HL-60/S4 treated with retinoic acid at 250 ng/mL for 4 days and 3 days (cell line): ENCODE data around the gene MYO1C.
"Not testable (repeated sequence)": the region's sequence is repeated elsewhere in the genome, so short reads cannot be mapped to it uniquely, and the experiment has no call there.

Experiments
- in situ Hi-C: fragments of 300-500 bp; cut with MboI; formaldehyde crosslinking; loops from 2 replicates; pipeline ENCODE4 v1.7.0; 2022; ENCODE audit warnings: low sequenced_read_pairs

MYO1C gene

DNA sequence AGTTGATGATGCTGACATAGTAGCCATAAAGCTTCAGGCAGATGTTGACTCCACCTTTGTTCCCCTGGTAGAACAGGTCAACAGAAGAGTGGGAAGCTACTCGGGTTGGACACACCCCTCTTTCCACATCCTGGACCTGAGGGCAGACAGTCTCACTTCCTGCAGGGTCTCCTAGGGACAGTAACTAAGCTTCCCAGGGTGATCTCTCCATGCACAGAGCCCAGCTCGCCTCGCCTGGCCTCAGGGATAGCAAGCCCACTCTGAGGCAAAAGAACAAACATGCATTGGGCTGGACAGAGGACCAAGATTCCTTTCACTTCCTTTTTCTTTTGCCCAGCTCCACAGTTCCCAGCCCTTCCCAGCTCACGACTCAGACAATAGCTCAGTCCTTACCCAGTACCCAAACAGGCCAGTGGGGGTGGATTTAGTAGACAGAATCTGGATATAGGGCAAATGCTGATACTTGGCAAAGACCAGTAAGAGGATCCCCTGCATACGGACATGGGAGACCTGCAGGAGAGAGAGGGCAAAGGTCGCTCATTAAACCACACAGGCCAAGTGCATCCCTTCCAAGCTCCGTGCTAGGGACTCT is 16.9 kb upstream of the MYO1C start:
- in situ Hi-C loops, result no loop called here

DNA sequence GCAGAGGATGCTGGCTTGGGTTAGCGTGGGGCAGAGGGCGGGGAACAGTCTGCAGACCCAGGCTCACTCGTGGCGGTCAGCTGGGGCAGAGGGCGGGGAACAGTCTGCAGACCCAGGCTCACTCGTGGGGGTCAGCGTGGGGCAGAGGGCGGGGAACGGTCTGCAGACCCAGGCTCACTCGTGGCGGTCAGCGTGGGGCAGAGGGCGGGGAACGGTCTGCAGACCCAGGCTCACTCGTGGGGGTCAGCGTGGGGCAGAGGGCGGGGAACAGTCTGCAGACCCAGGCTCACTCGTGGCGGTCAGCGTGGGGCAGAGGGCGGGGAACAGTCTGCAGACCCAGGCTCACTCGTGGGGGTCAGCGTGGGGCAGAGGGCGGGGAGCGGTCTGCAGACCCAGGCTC is 16.2 kb upstream of the MYO1C start:
- in situ Hi-C loops, result not testable (repeated sequence)

DNA sequence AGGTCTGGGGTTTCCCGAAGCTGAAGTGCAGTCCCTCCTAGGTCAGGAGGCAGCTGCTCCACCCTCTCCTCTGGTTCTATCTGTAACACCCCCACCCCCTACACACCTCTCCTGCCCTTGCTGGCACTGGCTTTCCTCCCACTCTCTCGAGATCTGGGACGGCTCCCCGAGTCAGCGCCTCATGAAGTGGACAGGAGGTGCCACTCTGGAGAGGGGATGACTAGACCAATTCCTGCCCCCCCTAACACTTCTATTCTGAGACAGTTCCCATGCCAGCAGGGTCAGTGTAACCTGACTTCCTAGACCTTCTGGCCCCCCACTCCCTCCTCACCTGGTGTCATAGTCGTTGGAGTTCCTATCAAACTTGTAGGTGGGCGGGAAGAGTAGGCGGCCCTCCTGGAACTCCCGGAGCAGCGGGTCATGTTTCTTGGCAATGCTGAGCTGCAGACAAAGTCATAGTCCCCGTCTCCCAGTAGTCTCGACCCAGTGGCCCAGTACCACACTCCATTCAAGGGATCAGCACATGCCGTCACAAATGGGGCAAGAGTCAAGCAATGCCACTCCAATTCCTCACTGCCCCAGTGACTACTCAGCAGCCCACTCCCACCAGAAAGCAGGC is 14.3 kb upstream of the MYO1C start:
- in situ Hi-C loops, result no loop called here

DNA sequence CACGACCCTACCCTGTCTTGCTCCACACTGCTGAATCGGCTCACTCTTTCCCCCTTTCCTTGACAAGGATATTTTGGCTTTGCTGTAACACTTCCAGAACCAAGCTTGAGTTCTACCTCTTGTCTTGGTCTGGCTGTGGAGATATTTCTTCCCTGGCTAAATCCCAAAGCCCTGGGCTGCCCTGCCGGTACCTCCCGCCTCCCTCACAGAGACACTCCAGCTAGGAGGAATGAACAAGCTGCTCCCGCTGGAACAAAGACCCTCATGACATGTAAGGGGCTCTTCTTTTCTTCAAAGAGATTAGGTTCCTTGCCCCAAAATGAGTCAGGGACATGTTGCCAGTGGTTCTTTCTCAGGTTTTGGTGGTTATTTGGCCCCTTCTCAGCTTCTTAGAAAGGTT is 13.1 kb upstream of the MYO1C start:
- in situ Hi-C loops, result no loop called here

DNA sequence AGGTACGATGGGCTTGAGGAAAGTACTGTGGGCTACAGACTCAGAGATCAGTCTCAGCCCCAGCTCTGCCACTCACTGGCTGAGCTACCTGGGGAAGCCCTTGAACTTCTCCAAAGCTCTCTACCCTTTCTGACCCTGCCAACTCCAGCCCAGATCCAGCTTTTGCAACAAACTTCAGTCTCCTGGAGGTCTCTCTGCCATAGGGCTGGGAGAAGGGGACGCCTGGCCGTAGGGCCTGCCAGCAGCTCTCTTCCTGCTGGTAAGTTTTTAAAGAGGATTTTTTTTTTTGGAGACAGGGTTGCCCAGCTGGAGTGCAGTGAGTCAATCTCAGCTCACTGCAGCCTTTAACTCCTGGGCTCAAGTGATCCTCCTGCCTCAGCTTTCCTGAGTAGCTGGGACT is 12.4 kb upstream of the MYO1C start:
- in situ Hi-C loops, result no loop called here

DNA sequence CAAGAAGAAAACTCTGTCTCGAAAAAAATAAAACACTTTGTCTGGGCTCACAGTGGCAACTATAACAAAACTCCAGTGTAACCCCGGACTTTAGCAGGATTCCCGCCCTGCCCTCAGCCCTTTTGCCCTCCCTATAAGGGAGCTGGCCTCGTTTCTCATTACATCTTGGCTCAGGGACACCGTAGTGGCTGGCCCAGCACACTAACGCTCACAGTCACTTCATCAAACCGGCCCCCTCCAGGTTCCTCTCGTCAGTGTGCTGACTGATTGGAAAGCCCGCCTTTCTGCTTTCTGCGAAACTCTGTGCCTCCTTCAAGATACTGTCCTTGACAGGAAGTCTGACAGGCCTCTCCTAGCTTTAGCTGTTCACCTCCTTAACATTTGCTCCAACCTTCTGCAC is 11.2 kb upstream of the MYO1C start:
- in situ Hi-C loops, result no loop called here

DNA sequence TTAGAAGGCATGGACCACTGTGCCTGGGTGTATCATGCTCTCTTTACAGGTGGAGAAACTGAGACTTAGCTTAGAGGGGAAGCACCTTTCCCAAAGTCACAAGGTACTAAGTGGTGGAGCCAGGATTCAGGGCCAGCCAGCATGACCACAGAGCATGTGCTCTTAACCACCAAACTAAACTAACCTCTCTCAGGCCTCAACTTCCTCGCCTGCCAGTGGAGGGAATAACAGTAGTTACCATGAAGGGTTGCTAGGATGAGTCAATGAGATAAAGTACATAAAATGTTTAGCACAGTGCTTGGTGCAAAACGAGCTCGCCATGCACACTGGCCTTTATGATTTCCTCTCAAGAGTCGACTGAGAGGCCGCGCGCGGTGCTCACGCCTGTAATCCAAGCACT is 6.4 kb upstream of the MYO1C start:
- in situ Hi-C loops, result no loop called here

DNA sequence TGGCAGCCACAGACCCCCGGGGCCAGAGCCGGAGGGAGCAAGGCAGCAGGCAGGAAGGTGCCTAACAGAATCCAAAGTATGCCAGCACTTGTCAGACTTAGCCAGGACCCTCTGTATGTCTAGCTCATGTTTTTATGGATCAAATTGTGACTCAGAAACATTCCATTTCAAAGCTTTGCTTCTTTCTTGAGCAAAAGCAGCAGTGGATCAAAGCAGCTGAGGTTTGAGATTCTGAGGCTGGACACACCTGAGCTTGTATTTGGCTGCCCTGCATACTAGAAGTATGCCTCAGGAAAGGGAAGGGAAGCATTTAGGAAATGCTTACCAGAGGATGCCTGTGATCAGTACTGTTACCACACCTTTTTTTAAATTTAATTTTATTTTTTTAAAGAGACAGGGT is 5.7 kb upstream of the MYO1C start:
- in situ Hi-C loops, result no loop called here

DNA sequence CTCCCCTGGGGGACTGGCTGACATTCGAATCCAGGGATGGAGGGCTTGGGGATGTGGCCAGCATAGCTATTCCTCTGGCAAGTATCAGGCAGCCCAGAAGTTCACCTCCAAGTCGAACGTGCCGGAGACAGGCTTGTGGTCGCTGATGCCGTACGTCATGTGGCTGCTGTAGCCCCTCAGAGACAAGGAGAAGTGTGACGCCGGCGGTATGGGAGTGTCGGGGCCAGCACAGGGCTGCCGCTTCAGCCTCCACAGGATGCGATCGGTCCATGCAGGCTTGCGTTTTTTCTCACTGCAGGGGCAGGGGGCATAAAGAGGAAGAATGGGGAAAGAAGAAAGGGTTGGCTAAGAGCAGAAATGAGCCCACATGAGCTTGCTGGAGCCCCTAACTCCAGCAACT is 5.3 kb upstream of the MYO1C start:
- in situ Hi-C loops, result no loop called here

DNA sequence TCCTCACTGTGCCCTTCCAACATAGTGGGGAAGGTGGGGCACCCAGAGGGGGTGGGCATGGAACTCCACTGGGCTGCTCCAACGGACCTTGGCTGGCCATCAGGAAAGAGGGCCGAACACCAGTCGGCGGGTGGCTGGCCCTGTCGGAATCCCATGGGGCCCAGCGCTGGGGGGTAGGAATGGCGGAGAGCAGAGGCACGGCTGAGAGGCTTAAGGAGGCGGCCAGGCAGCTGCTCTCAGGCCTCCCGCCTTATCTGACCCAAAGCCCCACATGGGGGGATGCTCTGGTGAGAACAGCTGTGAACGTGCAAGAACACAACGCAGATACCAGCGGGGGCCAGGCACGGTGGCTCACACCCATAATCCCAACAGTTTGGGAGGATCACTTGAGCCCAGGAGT is 4.4 kb upstream of the MYO1C start:
- in situ Hi-C loops, result no loop called here

DNA sequence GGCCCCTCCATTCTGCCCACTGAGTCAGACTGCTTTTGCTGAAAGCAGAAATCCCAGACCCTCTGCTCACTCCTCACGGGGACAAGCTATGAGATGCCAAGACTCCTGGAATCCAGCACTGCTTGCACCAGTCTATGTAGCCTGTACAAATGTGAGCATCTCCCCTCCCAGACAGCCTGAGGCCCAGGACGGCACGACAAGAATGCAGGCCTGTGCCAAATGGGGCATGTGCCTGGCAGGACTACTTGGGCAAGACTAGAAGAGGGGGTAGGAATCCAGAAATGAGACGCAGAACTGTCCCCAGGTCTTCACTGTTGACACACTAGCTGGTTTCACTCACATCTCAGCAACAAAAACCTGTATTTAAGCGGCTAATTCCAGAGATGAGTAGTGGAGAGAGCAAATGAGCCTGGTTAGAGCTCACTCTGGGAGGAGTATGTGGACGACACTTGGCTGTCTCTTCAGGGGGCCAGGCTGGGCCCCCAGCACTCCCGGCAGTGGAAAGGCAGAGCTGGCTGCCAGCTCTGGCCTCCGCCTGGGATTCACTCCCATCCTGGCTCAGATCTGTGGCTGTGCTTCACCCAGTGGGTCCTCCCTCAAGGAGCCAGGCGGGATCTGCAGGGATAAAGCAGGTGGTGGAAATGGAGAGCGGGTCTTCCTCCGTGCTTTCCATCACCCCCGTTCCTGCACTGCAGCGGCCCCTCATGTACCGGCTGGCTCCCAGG is 2.9 kb upstream of the MYO1C start:
- in situ Hi-C loops, result no loop called here

DNA sequence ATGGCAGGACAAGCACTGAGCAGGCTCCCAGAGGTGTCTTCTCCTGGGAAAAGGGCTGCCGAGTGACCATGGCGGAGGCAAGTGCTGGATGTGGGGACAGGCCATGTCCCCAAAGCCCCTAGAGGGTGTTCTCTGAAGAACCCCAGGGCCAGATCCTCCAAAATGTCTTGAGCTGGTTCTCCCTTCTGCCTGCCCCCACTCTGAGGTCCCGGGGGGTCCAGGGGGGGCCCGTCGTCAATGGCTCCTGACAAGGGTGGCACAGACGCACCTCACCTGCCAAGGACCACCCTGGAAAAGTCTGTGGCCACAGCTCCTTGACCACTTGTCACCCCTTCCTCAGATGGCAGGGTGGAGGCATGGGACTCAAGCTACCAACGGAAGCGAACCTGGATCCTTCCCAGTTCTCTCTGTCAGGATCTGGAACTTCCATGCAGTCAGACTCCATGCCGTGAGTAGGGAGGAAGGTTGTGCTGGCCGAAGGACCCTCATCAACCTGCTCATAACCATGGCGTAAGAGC is 2.3 kb upstream of the MYO1C start:
- in situ Hi-C loops, result no loop called here

DNA sequence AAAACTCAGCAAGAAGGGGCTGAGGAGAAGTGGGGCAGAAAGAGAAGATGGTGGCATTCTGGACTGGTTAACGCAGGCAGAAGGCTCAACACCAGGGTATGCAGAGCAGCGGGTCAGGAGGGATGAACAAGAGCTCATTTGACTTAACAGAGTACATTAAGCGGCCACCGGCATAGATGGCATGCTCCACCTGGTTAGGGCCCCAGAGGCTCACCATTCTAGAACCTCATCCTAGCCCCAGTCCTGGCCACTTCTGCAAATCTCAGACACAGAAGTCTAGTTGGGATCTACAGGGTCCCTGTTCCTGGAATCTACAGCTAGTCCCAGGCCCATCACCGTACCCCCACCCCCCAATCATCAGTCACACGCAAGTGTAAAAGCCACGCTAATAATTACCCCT is 1.7 kb upstream of the MYO1C start:
- in situ Hi-C loops, result no loop called here

DNA sequence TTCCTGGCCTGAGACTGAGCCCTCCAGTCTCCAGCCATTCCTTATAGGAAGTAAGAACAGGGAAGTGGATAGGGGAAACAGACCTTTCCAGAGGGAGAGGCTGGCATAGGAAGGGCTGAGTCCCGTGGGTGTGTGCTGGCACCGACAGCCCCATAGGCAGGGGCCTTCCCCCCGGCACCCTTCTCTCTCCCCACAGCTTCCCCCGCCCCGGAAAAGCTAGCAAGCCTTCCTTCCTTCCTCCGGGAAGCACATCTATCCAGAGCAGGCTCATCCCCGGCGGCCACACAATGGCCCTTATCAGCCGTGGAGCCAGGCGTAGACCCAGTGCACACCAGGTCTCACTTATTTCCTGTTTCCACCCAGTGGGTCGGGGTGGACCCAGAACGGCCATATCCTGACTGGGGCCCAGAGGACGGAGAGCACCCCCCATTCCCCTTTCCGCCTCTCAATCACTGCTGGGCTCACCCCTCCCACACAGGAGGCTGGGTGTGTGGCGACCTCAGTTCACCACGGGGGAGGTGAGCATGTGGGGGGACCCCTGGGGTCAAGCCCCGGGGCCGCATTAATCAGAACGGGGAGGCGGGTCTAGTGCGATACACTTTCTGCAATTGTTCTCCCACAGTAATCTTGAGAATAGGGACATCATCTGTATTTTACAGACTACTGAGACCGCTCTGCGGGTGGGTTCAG is 950 bp upstream of the MYO1C start:
- in situ Hi-C loops, result no loop called here

DNA sequence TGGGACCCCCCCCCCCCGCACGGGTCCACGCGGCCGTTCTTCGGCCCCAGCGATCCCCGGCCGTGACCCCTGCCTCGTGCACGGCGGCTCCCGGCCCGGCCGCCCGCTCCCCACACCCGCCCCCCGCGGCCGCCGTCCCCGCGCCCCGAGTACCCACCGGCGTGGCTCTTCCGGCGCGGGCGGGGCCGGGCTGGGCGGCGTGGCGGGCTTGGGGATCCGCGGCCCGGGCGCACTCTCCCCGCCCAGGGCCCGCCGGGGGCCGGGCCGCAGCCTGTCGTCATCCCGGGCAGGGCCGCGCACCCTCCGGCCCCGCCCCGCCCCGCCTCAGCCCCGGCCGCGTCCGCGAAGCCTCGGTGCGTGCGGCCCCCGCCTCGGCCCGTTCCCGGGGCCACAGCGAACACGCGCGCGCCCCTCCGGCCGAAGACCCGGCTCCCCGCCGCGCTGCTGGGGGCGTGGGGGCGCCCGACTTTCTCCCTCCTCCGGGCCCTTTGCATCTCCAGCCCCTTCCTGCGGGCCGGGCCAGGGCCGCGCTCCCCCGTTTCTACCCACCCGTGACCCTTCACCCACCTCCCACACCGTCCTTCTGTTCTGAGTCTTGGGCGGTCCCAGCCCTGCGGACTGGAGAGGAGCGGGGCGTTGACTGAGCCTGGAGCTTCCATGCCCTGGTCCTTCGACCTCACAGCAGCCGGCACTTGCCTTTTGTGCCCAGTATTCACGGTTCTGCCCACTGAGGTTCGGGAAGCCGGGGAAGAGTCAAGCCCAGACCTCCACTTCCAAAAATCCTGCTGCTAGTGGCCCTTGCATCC is 840 bp downstream of the MYO1C start:
- in situ Hi-C loops, result no loop called here

DNA sequence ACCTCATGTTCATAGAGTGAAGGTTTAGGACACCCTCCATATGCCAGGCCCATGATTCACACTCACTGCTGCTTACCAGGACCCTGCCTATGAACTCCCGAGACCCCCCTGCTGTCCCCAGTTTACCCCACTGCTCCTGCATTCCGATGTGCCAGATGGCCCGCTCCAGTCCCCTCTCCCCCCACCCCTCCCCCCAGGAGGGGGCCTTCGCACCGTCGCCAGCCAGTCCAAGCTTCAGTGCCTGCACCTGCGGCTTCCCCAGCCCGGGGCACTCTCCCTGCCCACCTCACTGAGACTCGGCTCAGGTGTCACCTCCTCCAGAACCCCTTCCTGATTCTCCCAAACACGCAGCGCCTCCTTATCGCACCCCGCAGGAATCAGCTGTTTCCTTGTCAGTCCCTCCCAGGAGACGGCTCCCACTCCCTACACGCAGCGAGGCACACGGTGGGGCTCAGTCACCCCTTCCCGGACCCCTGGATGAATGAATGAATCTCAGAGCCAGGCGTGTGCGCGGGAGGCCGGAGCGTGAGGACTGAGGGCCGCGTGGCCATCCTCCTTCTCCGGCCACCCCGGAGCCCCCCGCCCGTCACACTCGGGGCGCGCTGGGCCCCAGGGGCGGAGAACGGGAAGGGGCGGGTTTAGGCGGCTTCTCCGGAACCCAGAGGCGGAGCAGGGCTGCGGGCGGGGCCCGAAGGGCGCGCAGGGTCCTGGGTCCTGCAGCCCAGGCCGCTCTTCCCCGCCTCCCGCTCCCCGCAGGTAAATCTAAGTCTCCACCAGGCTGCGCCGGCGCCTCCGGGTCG is 1.6 kb downstream of the MYO1C start:
- in situ Hi-C loops, result no loop called here

DNA sequence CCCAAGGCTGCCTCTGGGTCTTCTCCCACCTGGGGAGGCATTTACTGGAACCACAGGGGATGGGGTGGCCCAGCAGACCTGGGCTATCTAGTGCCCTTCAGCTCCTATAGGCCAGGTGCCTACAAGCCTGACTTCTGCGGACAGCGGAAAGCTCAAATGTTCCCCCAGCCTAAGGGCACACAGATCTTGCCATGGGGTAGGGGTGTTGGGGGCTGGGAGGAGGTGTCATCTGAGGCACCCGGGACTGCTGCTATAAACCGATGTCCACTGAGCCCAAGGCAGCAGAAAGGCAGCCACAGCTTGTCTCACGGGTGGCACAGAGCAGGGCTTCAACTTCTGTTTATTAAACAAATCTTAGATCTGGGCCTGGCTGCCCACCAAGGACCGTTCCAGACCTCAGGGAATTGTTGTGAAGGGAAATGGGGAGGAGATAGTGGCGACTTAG is 3.6 kb downstream of the MYO1C start:
- in situ Hi-C loops, result no loop called here

DNA sequence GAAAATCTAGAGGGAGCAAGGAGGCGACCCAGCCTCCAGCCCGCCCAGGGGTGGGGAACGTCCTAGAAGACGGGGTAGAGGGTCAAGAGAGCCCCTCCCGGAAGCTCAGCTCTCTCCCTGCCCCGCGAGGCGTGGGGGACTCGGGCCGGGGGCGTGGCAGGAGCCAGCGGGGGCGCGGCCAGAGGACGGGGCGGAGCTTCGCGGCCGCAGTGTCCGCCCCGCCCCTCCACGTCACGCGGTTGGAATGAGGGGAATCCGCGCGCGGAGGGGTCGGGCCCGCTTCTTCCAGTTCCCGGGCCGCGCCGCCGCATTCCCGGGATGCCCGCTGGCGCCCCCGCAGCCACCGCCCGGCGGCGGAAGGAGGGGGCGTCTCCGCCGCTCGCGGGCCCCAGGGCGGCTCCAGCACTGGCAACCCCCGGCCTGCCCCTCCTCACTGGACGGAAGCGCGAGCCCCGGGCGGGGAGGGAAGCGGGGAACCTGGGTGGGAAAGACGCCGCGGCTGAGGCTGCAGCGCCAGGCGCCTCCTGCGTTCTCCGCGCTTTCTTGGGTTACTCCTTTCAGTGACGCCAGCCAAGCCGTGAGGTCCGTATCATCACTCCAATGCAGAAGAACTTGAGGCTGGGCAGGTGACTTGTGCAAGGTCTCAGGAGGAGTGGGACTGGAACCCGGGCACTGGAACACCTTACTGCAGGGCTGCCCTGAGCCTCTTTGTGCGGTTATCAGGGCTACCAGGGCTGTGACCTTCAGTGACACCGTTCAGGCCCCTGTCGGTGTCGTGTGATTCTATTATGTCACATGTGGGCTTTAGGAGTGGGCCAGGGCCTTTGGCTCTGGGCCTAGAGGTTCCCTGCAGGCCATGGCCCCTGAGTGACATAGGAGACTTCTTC is 4.3 kb downstream of the MYO1C start:
- in situ Hi-C loops, result no loop called here
